BLaER1 (cell line): ENCODE data around the gene TMBIM1.
"Not testable (repeated sequence)": the region's sequence is repeated elsewhere in the genome, so short reads cannot be mapped to it uniquely, and the experiment has no call there.

Experiments
- H3K27ac ChIP-seq: shearing (Covaris generic); formaldehyde crosslinking; 2 replicates; pipeline ENCODE4 v1.8.1; 2022
- H3K27me3 ChIP-seq: shearing (Covaris generic); formaldehyde crosslinking; 2 replicates; pipeline ENCODE4 v1.8.1; 2022
- H3K36me3 ChIP-seq: shearing (Covaris generic); formaldehyde crosslinking; 2 replicates; pipeline ENCODE4 v1.8.1; 2022
- H3K4me1 ChIP-seq: shearing (Covaris generic); formaldehyde crosslinking; 2 replicates; pipeline ENCODE4 v1.8.1; 2022
- H3K4me2 ChIP-seq: shearing (Covaris generic); formaldehyde crosslinking; 2 replicates; pipeline ENCODE4 v1.8.1; 2022
- H3K4me3 ChIP-seq: shearing (Covaris generic); formaldehyde crosslinking; 2 replicates; pipeline ENCODE4 v1.8.1; 2022
- H3K9ac ChIP-seq: shearing (Covaris generic); formaldehyde crosslinking; 2 replicates; pipeline ENCODE4 v1.8.1; 2022
- H3K9me3 ChIP-seq: shearing (Covaris generic); formaldehyde crosslinking; 2 replicates; pipeline ENCODE4 v1.8.1; 2022
- H4K20me1 ChIP-seq: shearing (Covaris generic); formaldehyde crosslinking; 2 replicates; pipeline ENCODE4 v1.8.1; 2022
- Cebpa-rat ChIP-seq: shearing (Covaris generic); IDR thresholded peaks from 2 replicates; pipeline ENCODE4 v1.8.1; 2022

TMBIM1 gene

DNA sequence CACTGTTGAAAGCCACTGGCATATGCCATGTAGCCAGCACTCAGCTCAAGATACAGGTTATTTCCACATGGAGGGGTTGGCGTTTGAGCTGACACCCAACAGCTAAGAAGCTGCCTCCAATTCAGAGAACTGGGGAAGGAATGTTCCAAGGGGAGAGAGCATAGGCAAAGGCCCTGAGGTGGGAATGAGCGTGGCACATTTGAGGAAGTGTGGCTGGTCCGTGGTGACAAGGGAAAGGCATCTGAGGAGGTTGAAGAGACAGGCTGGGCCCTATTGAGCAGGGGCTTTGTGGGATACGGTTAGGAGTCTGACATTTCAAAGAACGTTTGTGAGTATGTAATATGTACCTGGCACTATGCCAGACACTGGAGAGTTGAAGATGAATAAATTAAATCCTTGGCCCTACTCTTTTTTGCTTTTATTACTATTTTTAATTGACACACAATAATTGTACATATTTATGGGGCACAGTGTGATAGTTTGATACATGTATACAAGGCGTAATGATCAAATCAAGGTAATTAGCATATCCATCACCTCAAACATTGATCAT is 27.6 kb upstream of the TMBIM1 start:
- H3K4me3 ChIP-seq: no peak overlapping the region
- H3K4me2 ChIP-seq: no peak overlapping the region
- no peaks in the 10 kb centered on the region for H4K20me1 ChIP-seq
- no peak overlapping the region for H3K9ac ChIP-seq
- H3K9me3 ChIP-seq: no peaks in the 10 kb centered on the region
- TF ChIP-seq Cebpa-rat: no peak
- peaks cover 46% of the 10 kb centered on the region for H3K4me1 ChIP-seq
- no peaks in the 10 kb centered on the region for H3K27me3 ChIP-seq
- H3K36me3 ChIP-seq: no peaks in the 10 kb centered on the region
- H3K27ac ChIP-seq: no peak overlapping the region

DNA sequence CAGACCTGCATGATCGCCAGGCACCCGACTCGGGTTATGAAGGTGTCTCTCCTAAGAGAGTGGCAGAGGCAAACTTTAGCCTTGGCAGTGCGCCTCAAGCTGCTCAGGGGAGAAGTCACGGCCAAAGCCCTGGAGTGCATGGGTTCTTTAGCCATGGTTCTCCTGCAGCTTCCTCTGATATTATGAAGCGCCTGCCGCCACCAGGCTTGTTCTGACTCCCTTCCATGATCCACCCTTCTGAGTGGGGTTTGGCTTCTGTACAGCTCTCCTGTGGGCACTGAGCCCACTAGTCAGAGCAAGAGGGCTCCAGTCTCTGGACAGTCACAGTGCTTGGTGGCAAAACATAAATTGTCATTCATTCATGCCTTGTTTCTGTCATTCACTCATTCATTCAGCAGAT is 25.9 kb upstream of the TMBIM1 start:
- H3K4me3 ChIP-seq: no peak overlapping the region
- H3K4me2 ChIP-seq: no peak overlapping the region
- no peak overlapping the region for H3K9ac ChIP-seq
- peaks cover 34% of the 10 kb centered on the region for H3K4me1 ChIP-seq
- H3K36me3 ChIP-seq: no peaks in the 10 kb centered on the region
- no peaks in the 10 kb centered on the region for H4K20me1 ChIP-seq
- no peaks in the 10 kb centered on the region for H3K27me3 ChIP-seq
- no peak overlapping the region for H3K27ac ChIP-seq
- H3K9me3 ChIP-seq: no peaks in the 10 kb centered on the region
- TF ChIP-seq Cebpa-rat: no peak

DNA sequence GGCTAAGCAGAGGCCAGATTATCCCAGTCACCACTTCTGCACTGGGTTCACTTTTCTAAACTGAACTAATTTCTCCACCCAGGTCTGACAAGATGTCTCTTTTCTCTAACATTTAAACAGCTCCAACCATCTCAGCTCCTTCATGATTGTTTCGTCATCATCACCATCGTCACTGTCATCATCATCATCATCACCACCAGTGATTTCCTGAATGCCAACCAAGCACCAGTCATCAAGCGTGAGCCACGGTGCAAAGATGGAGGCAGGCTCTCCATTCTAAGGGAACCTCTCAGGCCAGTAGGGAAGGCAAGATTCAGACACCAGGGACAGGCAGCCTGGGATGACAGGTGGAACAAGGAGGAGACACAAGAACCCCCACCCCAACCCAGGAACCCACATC is 25.5 kb upstream of the TMBIM1 start:
- H3K9me3 ChIP-seq: no peaks in the 10 kb centered on the region
- H3K4me3 ChIP-seq: no peak overlapping the region
- H3K4me1 ChIP-seq: peaks cover 33% of the 10 kb centered on the region
- no peak for TF ChIP-seq Cebpa-rat
- no peaks in the 10 kb centered on the region for H3K36me3 ChIP-seq
- H3K9ac ChIP-seq: no peak overlapping the region
- H3K27ac ChIP-seq: no peak overlapping the region
- no peaks in the 10 kb centered on the region for H3K27me3 ChIP-seq
- no peaks in the 10 kb centered on the region for H4K20me1 ChIP-seq
- H3K4me2 ChIP-seq: no peak overlapping the region

DNA sequence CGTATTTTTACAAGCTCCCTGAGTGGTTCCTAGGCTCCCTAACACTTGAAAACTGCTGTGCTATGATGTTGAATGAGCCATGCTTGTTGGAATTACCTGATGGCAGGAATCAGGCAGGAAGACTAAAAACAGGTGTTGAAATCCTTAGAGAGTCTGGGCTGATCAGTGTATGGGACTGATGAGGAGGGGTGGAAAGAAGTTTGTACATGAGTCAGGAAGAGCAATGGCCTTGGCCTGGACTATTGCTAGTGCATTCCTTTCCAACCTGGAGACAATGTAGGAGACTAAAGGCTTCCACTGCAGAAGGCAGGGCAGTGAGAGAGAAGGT is 25.0 kb upstream of the TMBIM1 start:
- TF ChIP-seq Cebpa-rat: no peak
- H3K9ac ChIP-seq: no peak overlapping the region
- H3K9me3 ChIP-seq: no peaks in the 10 kb centered on the region
- no peak overlapping the region for H3K27ac ChIP-seq
- H3K36me3 ChIP-seq: no peaks in the 10 kb centered on the region
- no peaks in the 10 kb centered on the region for H3K27me3 ChIP-seq
- H3K4me3 ChIP-seq: no peak overlapping the region
- peaks cover 27% of the 10 kb centered on the region for H3K4me1 ChIP-seq
- H4K20me1 ChIP-seq: no peaks in the 10 kb centered on the region
- H3K4me2 ChIP-seq: no peak overlapping the region; the same call in 1 of the 2 replicates

DNA sequence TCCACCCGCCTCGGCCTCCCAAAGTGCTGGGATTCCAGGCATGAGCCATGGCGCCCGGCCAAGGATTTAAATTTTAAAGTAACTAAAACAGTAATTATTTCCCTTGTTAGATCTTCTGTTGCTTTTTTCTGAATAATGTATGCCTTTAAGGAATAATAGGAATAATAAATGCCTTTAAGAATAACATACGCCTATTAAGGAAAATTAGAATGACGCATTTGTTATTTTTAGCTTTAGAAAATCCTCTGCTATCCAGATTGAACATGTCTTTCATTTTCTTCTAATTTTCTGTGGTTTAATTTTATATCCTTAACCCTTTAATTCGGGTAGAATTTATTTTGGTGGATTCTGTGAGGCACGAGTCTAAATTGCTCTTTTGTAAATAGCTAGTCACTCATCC is 23.1 kb upstream of the TMBIM1 start:
- no peaks in the 10 kb centered on the region for H4K20me1 ChIP-seq
- no peak overlapping the region for H3K4me2 ChIP-seq
- no peaks in the 10 kb centered on the region for H3K9me3 ChIP-seq
- no peak for TF ChIP-seq Cebpa-rat
- no peak overlapping the region for H3K27ac ChIP-seq
- H3K27me3 ChIP-seq: no peaks in the 10 kb centered on the region
- H3K9ac ChIP-seq: no peak overlapping the region
- no peaks in the 10 kb centered on the region for H3K36me3 ChIP-seq
- H3K4me1 ChIP-seq: peaks cover 9% of the 10 kb centered on the region
- no peak overlapping the region for H3K4me3 ChIP-seq

DNA sequence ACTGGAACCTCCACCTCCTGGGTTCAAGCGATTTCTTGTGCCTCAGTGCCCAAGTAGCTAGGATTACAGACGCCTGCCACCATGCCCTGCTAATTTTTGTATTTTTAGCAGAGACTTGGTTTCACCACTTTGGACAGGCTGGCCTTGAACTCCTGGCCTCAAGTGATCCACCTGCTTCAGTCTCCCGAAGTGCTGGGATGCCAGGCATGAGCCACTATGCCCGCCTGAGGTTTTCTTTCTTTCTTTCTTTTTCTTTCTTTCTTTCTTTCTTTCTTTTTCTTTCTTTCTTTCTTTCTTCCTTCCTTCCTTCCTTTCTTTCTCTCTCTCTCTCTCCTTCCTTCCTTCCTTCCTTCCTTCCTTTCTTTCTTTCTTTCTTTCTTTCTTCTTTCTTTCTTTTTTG is 22.5 kb upstream of the TMBIM1 start:
- not testable (repeated sequence) for H3K4me1 ChIP-seq, H4K20me1 ChIP-seq, H3K4me3 ChIP-seq, H3K9me3 ChIP-seq, H3K36me3 ChIP-seq, H3K9ac ChIP-seq, H3K27me3 ChIP-seq, H3K27ac ChIP-seq, H3K4me2 ChIP-seq

DNA sequence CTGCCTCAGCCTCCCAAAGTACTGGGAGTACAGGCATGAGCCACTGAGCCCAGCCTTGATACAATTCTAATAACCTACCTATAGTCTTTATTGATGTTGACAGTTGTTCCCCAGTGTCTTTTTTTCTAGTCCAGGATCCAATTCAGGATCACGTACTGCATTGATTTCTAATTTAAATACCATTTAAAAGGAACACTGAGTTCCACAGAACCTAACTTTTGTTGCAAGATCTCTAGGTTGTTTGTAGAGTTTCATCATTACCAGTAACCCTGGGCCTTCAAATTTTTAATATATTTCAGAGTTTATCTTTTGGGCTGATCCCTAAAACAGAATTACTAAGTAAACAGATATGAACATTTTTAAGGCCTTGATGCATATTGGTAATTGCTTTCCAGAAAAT is 21.1 kb upstream of the TMBIM1 start:
- Histone ChIP-seq H3K27ac (no peak overlapping the region), H3K27me3 (no peaks in the 10 kb centered on the region), H3K9me3 (no peaks in the 10 kb centered on the region), H3K9ac (no peak overlapping the region), H3K36me3 (no peaks in the 10 kb centered on the region), H3K4me1 (peaks cover 15% of the 10 kb centered on the region), H3K4me2 (no peak overlapping the region), H4K20me1 (no peaks in the 10 kb centered on the region), H3K4me3 (no peak overlapping the region)
- TF ChIP-seq Cebpa-rat: no peak

DNA sequence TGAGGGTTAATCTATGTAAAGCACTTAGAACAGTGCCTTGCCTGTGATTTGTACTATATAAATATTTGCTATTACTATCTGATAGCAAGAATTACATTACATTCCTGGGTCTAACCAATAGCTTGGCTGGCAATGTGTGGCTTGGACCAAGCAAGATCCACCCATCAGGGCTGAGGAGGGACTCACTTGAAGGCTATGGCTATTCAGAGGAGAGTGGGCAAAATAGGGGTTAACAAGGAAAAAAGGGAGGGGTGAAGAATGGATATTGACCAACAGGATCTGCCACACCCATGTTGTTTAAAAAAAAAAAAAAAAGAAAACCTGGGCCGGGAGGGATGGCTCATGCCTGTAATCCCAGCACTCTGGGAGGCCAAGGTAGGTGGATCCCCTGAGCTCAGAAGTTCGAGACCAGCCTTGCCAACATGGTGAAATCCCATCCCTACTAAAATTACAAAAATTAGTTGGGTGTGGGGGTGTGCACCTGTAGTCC is 20.0 kb upstream of the TMBIM1 start:
- no peaks in the 10 kb centered on the region for H3K9me3 ChIP-seq
- H3K9ac ChIP-seq: no peak overlapping the region
- no peaks in the 10 kb centered on the region for H4K20me1 ChIP-seq
- H3K4me1 ChIP-seq: peaks cover 21% of the 10 kb centered on the region
- H3K27ac ChIP-seq: no peak overlapping the region
- H3K4me2 ChIP-seq: no peak overlapping the region
- no peaks in the 10 kb centered on the region for H3K27me3 ChIP-seq
- TF ChIP-seq Cebpa-rat: no peak
- H3K36me3 ChIP-seq: no peaks in the 10 kb centered on the region
- no peak overlapping the region for H3K4me3 ChIP-seq

DNA sequence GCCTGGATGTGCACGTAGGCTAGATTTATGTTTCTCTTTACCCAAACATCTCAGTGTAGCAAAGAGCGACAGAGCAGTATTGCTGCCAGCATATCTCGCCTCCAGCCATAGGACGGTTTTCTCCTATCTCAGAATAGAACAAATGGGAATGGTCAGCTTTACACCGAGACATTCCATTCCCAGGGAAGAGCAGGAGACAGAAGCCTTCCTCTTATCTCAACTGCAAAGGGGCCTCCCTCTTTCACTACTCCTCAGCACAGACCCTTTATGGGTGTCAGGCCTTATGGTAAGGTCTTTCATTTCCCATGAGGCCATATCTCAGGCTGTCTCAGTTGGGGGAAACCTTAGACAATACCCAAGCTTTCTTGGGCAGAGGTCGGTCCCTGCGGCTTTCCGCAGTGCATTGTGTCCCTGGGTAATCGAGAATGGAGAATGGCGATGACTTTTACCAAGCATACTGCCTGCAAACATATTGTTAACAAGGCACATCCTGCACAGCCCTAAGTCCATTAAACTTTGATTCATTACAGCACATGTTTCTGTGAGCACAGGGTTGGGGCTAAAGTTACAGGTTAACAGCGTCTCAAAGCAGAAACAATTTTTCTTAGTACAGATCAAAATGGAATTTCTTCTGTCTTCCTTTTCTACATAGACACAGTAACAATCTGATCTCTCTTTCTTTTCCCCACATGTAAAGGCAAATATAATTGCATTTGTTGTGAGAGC is 19.4 kb upstream of the TMBIM1 start:
- not testable (repeated sequence) for H3K9ac ChIP-seq, H3K27ac ChIP-seq, H3K27me3 ChIP-seq, H3K9me3 ChIP-seq, H3K36me3 ChIP-seq, H4K20me1 ChIP-seq, H3K4me3 ChIP-seq, H3K4me2 ChIP-seq
- peaks cover 16% of the 10 kb centered on the region for H3K4me1 ChIP-seq

DNA sequence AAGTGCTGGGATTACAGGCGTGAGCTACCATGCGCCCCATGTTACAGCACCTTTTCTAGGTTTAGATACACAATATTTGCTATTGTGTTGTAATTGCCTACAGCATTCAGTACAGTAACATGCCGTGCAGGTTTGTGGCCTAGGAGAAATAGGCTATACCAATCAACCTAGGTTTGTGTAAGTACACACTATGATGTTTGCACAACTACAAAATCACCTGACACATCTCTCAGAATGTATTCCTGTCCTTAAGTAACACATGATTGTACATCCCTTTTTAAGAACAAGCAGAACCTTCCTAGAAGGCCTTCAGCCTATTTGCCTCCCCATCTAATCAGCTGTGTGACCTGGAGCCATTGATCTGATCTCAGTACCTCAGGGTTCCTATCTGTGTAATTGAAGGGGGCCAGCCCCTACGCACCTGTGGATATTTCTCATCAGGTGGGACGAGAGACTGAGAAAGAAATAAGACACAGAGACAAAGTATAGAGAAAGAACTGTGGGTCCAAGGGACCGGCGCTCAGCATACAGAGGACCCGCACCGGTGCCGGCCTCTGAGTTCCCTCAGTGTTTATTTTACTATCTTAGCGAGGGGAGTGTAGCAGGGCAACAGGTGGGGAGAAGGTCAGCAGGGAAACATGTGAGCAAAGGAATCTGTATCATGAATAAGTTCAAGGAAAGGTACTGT is 18.7 kb upstream of the TMBIM1 start:
- Histone ChIP-seq H3K27me3 (no peaks in the 10 kb centered on the region), H4K20me1 (no peaks in the 10 kb centered on the region), H3K4me3 (no peak overlapping the region), H3K36me3 (no peaks in the 10 kb centered on the region), H3K4me2 (no peak overlapping the region), H3K27ac (no peak overlapping the region), H3K4me1 (peaks cover 12% of the 10 kb centered on the region; the same call in 1 of the 2 replicates), H3K9me3 (no peaks in the 10 kb centered on the region), H3K9ac (no peak overlapping the region)
- no peak for TF ChIP-seq Cebpa-rat
